Stimulated activated CD8-positive, alpha-beta memory T cell treated with anti-CD3 and anti-CD28 coated beads, Interleukin-7, amount 100 ng/mL, for 24 hours (primary cell): Measurements from ENCODE around the gene CCR5AS.
"Not testable (repeated sequence)": the region's sequence is repeated elsewhere in the genome, so short reads cannot be mapped to it uniquely, and the experiment has no call there.

Experiments
- DNase-seq: peaks from one replicate; pipeline ENCODE4 v3.0.0-alpha.2; 2020; ENCODE audit warnings: low read depth

CCR5AS gene

GRCh38 chr3:46406788-46407611 is at the start of gene CCR5AS, which contains the start of gene CCRL2:
Gene CCR5AS (minus strand): TSS chr3:46407066.
Gene CCRL2 (plus strand): TSS chr3:46407259. CDS start chr3:46408080, 821 bp downstream.
- peak; percentile 1 for DNase-seq

- no peak for DNase-seq
These were observed 49.3 kb upstream of the CCR5AS start for GRCh38 chr3:46456118-46456517.

GRCh38 chr3:46455231-46456115 is 48.6 kb upstream of the CCR5AS start:
- no peak for DNase-seq

GRCh38 chr3:46454606-46455005 is 47.7 kb upstream of the CCR5AS start:
- DNase-seq: no peak

- no peak for DNase-seq
These were observed 47.3 kb upstream of the CCR5AS start for GRCh38 chr3:46454209-46454595.

- DNase-seq: no peak
These were observed 46.8 kb upstream of the CCR5AS start for GRCh38 chr3:46453526-46454208.

- no peak for DNase-seq
These were observed 43.1 kb upstream of the CCR5AS start for GRCh38 chr3:46449755-46450552.

- DNase-seq: no peak
These were observed 41.9 kb upstream of the CCR5AS start for GRCh38 chr3:46448721-46449120.

- no peak for DNase-seq
These were observed 40.5 kb upstream of the CCR5AS start for GRCh38 chr3:46447228-46447985.

- no peak for DNase-seq
These were observed 36.0 kb upstream of the CCR5AS start for GRCh38 chr3:46442576-46443530.

- DNase-seq: no peak
These were observed 33.8 kb upstream of the CCR5AS start for GRCh38 chr3:46440531-46441294.

- no peak for DNase-seq
These were observed 32.0 kb upstream of the CCR5AS start for GRCh38 chr3:46438831-46439230.

- no peak for DNase-seq
These were observed 28.3 kb upstream of the CCR5AS start for GRCh38 chr3:46435081-46435726.

- no peak for DNase-seq
These were observed 27.0 kb upstream of the CCR5AS start for GRCh38 chr3:46433841-46434240.

- not testable (repeated sequence) for DNase-seq
These were observed 26.3 kb upstream of the CCR5AS start for GRCh38 chr3:46433118-46433517.

- not testable (repeated sequence) for DNase-seq
These were observed 25.0 kb upstream of the CCR5AS start for GRCh38 chr3:46431905-46432304.

GRCh38 chr3:46430879-46431278 is 24.0 kb upstream of the CCR5AS start:
- DNase-seq: not testable (repeated sequence)

- DNase-seq: no peak
These were observed 22.8 kb upstream of the CCR5AS start for GRCh38 chr3:46429671-46430070.
